Activated CD8-positive, alpha-beta memory T cell treated with anti-CD3 and anti-CD28 coated beads, Interleukin-2, amount 50 U/mL, for 48 hours (primary cell): ENCODE measurements around the gene NECTIN1.

Experiments
- DNase-seq: peaks from one replicate; pipeline ENCODE4 v3.0.0-alpha.2; 2020

NECTIN1 gene

DNA sequence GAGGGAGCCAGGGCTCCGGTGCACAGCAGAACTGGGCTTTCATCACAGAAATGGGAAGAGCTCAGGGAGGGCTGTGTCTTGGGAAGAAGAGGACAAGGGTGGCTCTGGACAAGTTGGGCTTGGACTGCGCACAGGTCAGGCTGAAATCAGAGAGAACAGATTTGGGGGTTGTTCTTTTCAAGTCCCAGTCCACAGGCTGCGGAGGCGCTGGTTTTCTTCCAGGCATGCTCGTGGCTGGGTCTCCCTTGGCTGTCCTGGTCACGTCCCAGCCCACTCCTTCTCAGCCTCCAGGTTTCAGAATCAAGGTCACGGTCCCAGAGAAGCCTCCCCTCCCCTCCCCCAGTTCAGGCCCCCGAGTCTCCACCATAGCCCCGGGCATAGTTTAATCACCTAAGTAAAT is 17.0 kb downstream of the NECTIN1 start:
- no peak for DNase-seq

GRCh38 chr11:119711476-119711875 is 17.5 kb downstream of the NECTIN1 start:
- DNase-seq = no peak

GRCh38 chr11:119710417-119710816 is 18.6 kb downstream of the NECTIN1 start:
- no peak for DNase-seq

DNA sequence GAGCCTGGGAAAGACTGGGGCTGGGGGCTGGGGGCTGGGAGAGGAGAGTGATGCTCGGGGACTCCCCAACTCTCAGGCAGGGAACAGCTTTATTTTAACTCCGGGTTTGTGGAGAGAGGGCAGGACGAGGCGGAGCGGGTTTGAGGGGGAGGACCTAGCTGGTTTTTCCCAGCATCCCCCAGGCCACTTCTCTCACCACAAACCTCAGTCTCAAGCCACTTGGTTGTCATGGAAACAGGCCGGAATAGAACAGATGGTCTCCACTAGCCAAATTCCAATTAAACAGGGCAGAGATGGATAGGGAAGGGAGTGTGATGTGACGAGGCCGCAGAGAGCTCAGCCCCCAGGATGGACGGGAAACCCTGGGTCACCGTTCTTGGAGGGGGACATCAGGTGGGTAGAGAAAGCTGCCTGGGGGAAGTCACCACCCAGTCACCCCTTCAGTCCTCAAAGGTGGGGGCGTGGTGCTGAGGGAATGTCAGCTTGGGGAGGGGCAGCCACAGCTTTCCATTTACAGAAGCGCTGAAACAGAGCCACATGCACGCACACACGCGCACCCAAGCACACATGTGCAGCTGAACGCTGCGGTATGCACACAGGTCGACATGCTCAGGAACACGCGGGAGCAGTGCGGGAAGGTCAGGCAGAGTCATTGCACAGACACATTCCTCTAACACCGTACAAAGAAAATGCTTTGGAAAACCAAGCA is 19.2 kb downstream of the NECTIN1 start:
- no peak for DNase-seq

GRCh38 chr11:119709171-119709570 is 19.8 kb downstream of the NECTIN1 start:
- DNase-seq = no peak

DNA sequence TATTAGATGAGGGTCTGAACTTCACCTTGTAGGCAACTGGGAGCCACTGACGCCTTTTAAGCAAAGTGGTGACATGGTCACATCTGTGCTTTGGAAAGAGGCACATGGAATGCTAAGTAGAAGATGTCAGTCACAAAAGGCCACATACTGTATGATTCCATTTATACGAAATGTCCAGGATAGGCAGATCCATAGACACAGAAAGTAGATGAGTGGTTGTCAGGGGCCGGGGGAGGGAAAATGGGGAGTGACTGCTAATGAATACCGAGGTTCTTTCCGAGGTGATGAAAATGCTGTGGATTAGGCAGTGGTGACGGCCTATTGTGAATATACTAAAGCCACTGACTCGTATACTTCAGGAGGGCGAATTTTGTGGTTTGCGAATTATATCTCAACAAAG is 20.6 kb downstream of the NECTIN1 start:
- DNase-seq = no peak

DNA sequence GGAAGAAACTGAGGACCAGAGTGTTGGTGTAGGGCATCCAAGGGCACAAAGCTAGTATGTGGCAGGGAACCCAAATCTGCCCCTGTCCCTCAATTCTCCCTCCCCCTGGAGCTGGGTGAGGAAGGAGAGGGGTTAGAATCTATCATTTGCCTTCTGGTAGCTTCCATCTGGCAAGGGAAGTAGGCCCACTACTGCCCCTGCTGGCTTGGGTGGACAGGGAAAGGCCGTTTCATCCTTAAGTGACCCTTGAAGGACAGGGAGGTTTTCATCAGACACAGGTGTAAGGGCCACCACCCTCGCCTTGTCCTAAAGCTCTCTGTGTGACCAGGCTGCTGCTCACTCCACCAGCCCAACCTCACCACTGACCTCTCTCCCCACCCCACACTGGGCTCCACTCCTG is 22.1 kb downstream of the NECTIN1 start:
- DNase-seq = no peak

GRCh38 chr11:119706029-119706428 is 23.0 kb downstream of the NECTIN1 start:
- no peak for DNase-seq

DNA sequence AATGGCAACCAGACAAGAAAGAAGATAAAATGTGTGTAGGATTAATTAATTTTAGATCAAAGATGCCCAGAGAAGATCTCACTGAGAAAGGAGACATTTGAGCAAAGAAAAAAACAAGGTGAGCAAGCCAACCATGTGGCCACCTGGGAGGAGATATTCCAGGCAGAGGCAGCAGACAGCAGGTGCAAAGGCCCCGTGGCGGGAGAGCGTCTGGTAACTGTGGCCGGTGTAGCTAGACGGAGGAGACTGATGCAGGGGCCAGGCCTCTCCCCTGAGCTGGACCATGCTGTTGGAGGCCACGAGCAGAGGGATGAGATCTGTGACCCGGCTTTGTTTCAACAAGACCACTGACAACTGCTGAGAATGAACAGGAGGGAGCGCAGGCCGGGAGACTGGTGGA is 23.6 kb downstream of the NECTIN1 start:
- DNase-seq = no peak

- DNase-seq = no peak
Observed at GRCh38 chr11:119704849-119705248, 24.2 kb downstream of the NECTIN1 start.

- no peak for DNase-seq
Observed at GRCh38 chr11:119701591-119702549, 27.1 kb downstream of the NECTIN1 start.

DNA sequence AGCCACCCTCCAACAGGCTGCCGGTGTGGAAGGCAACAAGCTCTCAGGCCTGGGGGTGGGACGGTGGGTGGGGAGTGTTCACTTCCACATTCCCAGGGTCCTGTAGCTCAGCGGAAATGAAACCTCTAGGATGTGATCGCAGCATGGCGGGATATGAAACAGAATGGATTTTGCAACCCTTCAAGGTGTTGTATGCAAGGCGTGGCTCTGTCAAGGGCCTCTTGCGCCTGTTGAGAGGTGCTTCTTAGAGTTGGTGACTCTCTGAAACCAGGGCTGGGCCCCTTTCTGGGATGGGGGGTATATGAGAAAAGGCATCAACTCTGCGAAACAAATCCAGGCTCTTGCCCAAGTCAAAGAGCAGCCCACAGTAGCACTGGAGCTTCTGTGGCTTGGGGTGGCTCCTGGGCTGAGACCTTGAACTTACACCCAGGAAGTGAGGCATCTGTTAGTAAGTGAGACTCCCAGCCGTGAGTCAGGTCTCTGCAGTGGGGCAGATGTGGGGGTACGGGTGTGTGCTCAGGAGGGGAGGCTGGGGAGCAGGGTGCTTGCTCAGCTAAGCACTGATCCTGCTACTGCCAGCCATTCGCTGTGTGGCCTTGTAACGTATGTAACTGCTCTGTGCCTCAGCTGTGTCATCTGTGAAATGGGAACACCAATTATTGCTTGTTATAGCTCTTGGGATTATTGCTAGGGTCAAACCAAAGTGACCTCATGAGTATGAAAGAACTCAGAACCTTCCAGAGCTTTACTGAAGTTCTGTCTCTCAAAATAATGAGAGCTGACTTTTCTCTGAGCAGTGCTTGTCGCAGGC is 28.3 kb downstream of the NECTIN1 start:
- no peak for DNase-seq

DNA sequence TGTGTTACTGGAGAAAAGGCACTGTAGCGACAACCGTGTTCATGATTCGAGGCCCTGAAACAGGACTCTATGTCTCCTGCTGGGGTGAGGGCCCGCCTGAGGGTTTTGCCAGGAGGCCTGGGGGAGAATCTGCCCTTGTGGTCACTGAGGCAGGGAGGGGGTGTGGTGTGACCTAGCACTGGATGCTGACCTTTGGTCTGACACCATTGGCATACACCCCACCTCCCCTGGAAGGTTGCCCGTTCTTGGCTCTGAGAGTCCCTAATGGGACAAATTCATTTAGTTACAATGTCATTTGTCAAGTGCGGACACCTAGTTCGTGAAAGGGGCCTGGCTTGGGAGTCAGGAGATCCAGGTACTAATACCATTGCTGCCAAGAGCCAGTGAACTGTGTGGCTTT is 29.0 kb downstream of the NECTIN1 start:
- no peak for DNase-seq

GRCh38 chr11:119699227-119699626 is 29.8 kb downstream of the NECTIN1 start:
- DNase-seq = no peak

GRCh38 chr11:119697882-119698281 is 31.1 kb downstream of the NECTIN1 start:
- DNase-seq = no peak

DNA sequence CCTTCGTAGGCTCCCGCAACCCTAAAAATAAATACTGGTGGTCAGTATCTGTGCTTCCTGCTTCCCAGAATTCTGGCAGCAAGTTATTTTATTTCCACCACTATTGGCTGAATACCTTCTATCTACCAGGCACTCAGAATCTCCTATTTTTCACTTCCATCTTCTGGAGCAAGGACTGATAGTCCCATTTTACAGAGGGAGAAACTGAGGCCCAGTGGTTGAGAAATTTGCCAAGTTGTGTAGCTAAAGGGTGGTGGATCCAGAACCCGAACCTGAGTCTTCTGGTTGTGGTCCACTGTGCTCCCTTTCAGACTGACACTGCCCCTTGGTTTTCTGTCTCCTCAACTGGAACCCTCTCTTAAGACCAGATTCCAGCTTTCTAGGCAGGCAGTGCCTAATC is 31.6 kb downstream of the NECTIN1 start:
- DNase-seq = no peak

DNA sequence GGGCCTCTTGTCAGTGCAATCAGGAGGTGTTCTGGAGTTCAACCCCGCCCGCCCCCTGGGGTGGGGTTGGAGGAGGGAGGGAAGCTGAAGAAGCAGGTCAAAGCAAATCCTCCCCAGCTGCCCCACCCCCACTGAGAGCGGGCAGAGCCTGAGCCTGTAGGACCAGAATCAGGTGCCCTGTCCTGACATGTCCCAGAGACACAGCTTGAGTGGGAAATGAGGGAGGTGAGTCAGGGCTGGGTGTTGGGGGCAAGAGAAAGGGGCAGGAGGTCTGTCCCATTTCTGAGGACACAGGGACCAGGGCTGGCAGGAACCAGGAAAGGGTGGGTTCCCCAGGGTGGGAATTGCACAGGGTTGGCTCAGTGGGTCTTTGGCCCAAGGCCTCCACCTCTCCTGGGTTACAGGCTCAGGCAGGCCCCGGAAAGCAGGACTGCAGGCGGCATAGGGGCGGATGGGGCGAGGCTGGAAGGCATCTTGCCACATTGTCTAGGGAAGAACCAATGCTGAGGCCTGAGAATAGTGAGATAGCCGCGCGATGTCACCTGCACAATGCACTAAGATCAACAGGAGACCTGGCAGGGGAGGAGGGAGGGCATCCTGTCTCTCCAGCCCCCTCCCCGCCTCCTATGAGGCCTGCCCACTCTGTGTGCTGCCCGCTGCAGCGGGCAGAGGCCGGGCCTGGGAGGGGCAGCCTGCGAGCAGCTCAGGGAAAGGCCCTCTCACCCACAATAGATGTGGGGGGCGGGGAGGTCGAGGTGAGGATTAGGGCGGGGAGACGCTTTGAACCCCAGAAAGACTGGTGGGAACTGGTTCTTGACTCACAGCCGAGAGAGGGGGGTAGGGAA is 32.4 kb downstream of the NECTIN1 start:
- DNase-seq = no peak

DNA sequence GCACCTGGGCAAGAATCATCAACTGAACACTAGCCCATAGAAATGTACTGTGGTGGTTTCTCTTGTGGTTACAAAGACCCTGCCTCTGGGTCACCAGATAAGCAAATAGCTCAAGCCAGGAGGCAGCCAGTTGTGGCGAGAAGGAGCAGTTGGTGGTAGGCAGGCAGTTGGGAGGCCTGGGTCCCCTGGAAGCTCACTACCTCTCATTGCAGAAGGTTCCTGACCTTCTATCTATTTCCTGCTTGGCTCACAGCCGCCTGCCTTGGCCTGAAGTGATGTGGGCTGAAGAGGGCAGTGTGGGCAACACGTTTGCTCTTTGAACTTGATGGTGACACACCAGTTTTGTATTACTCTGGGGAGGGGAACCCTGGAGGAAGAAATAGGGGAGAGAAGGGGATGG is 34.7 kb downstream of the NECTIN1 start:
- no peak for DNase-seq

- no peak for DNase-seq
Observed at GRCh38 chr11:119693253-119693815, 35.7 kb downstream of the NECTIN1 start.

DNA sequence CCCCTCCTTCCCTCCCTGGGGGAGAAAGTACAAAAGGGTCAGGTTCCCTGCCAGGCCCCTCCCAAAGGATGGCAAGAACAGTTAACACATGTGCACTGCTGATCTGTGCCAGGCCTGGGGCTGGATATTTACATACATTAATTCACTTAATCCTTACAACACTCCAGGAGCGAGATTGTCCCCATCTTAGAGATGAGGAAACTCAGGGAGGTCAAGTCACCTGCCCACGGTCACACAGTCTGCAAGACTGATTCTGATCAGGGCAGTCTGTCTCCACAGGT is 36.5 kb downstream of the NECTIN1 start:
- no peak for DNase-seq

DNA sequence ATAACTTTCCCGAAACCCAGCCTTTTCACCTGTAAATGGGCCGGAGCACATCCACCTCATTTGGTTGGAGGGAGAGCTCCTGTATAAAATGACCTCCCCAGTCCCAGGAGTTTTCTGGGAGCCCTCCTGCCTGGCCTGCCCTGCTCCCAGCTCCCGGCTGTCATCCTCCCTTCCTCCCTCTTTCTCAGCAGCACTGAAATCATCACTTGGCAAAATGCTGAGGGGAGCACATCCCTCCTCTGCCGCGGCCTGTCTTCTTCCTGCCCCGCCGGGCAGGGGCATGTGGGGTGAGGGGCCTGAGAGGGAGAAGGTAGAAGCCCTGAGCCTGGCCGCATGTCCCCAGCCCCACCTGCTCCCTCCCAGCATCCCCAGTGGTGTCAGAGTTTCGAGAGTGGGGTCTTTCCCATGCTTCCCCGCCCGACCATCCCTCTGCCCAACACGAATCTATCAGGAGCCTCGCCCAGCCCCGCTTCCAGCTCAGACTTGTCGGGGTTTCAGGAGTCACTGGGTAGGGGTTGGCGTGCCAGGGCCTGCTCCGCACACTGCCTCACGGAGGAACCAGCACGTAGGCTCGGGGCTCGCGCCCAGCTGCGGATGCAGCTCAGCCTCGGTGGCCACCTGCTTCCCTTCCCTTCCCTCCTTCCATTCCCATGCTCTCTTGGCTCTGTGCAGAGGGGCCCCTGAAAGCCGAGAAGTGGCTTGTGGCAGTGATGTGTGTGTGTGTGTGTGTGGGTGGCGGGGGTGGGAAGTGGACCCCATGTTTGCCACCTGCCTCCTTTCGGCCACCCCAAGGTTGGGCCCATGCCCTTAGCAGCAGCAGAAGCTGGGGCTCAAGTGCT is 37.1 kb downstream of the NECTIN1 start:
- DNase-seq = no peak
